Measurements from ENCODE around the gene AUTS2.
"Not testable (repeated sequence)": the region's sequence is repeated elsewhere in the genome, so short reads cannot be mapped to it uniquely, and the experiment has no call there.

Gene AUTS2

GRCh38 chr7:70624500-70625103 is 1026.3 kb downstream of the AUTS2 start:
- in situ Hi-C loops (cut with MboI; ENCODE audit: low sequenced_read_pairs) = no loop called here

- in situ Hi-C loops (cut with MboI; ENCODE audit: low sequenced_read_pairs) = no loop called here
These were observed 1029.2 kb downstream of the AUTS2 start for GRCh38 chr7:70627461-70627860.

GRCh38 chr7:70630440-70630817 is 1032.2 kb downstream of the AUTS2 start:
- in situ Hi-C loops (cut with MboI; ENCODE audit: low sequenced_read_pairs) = no loop called here

- in situ Hi-C loops (cut with MboI; ENCODE audit: low sequenced_read_pairs) = no loop called here
These were observed 1032.7 kb downstream of the AUTS2 start for GRCh38 chr7:70630818-70631457.

GRCh38 chr7:70631718-70632117 is 1033.4 kb downstream of the AUTS2 start:
- in situ Hi-C loops (cut with MboI; ENCODE audit: low sequenced_read_pairs) = no loop called here

GRCh38 chr7:70632400-70632799 is 1034.1 kb downstream of the AUTS2 start:
- in situ Hi-C loops (cut with MboI; ENCODE audit: low sequenced_read_pairs) = no loop called here

- in situ Hi-C loops (cut with MboI; ENCODE audit: low sequenced_read_pairs) = no loop called here
These were observed 1035.8 kb downstream of the AUTS2 start for GRCh38 chr7:70634071-70634470.

GRCh38 chr7:70634610-70635068 is 1036.4 kb downstream of the AUTS2 start:
- in situ Hi-C loops (cut with MboI; ENCODE audit: low sequenced_read_pairs) = no loop called here

GRCh38 chr7:70635633-70636032 is 1037.4 kb downstream of the AUTS2 start:
- in situ Hi-C loops (cut with MboI; ENCODE audit: low sequenced_read_pairs) = no loop called here

GRCh38 chr7:70636169-70636568 is 1037.9 kb downstream of the AUTS2 start:
- in situ Hi-C loops (cut with MboI; ENCODE audit: low sequenced_read_pairs) = no loop called here

GRCh38 chr7:70637726-70638125 is 1039.5 kb downstream of the AUTS2 start:
- in situ Hi-C loops (cut with MboI; ENCODE audit: low sequenced_read_pairs) = no loop called here

GRCh38 chr7:70638158-70639107 is 1040.2 kb downstream of the AUTS2 start:
- in situ Hi-C loops (cut with MboI; ENCODE audit: low sequenced_read_pairs) = no loop called here

- in situ Hi-C loops (cut with MboI; ENCODE audit: low sequenced_read_pairs) = no loop called here
These were observed 1042.1 kb downstream of the AUTS2 start for GRCh38 chr7:70640266-70640833.

GRCh38 chr7:70641882-70642281 is 1043.6 kb downstream of the AUTS2 start:
- in situ Hi-C loops (cut with MboI; ENCODE audit: low sequenced_read_pairs) = no loop called here

GRCh38 chr7:70645279-70645678 is 1047.0 kb downstream of the AUTS2 start:
- in situ Hi-C loops (cut with MboI; ENCODE audit: low sequenced_read_pairs) = no loop called here

- in situ Hi-C loops (cut with MboI; ENCODE audit: low sequenced_read_pairs) = no loop called here
These were observed 1047.6 kb downstream of the AUTS2 start for GRCh38 chr7:70645876-70646351.

- in situ Hi-C loops (cut with MboI; ENCODE audit: low sequenced_read_pairs) = no loop called here
These were observed 1048.4 kb downstream of the AUTS2 start for GRCh38 chr7:70646536-70647248.

GRCh38 chr7:70647801-70648498 is 1049.7 kb downstream of the AUTS2 start:
- in situ Hi-C loops (cut with MboI; ENCODE audit: low sequenced_read_pairs) = no loop called here

GRCh38 chr7:70648499-70648861 is 1050.2 kb downstream of the AUTS2 start:
- in situ Hi-C loops (cut with MboI; ENCODE audit: low sequenced_read_pairs) = not testable (repeated sequence)

GRCh38 chr7:70649323-70649722 is 1051.0 kb downstream of the AUTS2 start:
- in situ Hi-C loops (cut with MboI; ENCODE audit: low sequenced_read_pairs) = no loop called here

Data from hTERT RPE-1 (cell line).